ENCODE data around the gene PTPN2.
"Not testable (repeated sequence)": the region's sequence is repeated elsewhere in the genome, so short reads cannot be mapped to it uniquely, and the experiment has no call there.

- not testable (repeated sequence) for TF ChIP-seq CTCF, POLR2A (IDR thresholded peaks at IDR 0.05)
Observed at GRCh38 chr18:12776415-12776814, 107.6 kb downstream of the PTPN2 start.
